ENCODE measurements around the gene MPC1L. TPM values are rescaled to one million over a fixed set of nuclear protein-coding genes. Genes with fewer than 3 reads are reported as not detected.

Gene MPC1L
- total RNA-seq, 4 donors from 2014 or later: not detected

DNA sequence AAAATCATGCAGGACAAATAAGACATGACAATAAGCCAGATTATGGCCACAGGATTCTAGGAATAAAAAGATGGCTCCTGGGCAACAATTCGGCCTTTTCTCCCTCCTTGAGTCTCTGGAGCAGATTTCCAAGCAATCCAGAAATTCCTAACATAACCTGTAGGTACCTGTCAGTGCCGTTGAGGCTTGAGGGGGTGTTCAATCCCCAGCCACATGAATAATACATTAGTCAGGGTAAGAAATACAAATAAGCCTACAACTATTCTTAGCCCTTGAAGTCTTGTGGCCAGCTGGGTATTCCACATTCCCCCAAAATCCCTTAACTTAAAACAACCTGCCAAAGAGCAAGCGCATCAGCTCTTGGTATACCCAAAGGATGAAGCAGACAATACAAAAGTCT is 14.5 kb downstream of the MPC1L start:
- no peak for ATAC-seq
- Histone ChIP-seq H3K4me3 (no peak overlapping the region), H3K36me3 (peaks cover 0 to 59% of the 10 kb centered on the region in 2 donors), H3K27me3 (no peaks in the 10 kb centered on the region), H3K9me3 (no peaks in the 10 kb centered on the region), H3K4me1 (peaks cover 0 to 8% (median 0%) of the 10 kb centered on the region in 3 donors), H3K27ac (no peak overlapping the region)
- WGBS, 2 donors (ENCODE audit: low coverage in 1 of 2): 71 to 100% methylated on average over 2 to 3 of the region's 3 CpGs
- TF ChIP-seq, protein P1, sequence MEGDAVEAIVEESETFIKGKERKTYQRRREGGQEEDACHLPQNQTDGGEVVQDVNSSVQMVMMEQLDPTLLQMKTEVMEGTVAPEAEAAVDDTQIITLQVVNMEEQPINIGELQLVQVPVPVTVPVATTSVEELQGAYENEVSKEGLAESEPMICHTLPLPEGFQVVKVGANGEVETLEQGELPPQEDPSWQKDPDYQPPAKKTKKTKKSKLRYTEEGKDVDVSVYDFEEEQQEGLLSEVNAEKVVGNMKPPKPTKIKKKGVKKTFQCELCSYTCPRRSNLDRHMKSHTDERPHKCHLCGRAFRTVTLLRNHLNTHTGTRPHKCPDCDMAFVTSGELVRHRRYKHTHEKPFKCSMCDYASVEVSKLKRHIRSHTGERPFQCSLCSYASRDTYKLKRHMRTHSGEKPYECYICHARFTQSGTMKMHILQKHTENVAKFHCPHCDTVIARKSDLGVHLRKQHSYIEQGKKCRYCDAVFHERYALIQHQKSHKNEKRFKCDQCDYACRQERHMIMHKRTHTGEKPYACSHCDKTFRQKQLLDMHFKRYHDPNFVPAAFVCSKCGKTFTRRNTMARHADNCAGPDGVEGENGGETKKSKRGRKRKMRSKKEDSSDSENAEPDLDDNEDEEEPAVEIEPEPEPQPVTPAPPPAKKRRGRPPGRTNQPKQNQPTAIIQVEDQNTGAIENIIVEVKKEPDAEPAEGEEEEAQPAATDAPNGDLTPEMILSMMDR (IDR thresholded peaks at IDR 0.05): no peak
- TF ChIP-seq POLR2A (IDR thresholded peaks at IDR 0.05) (no peak), POLR2AphosphoS5 (IDR thresholded peaks at IDR 0.05) (no peak), EP300 (IDR thresholded peaks at IDR 0.05) (no peak)

DNA sequence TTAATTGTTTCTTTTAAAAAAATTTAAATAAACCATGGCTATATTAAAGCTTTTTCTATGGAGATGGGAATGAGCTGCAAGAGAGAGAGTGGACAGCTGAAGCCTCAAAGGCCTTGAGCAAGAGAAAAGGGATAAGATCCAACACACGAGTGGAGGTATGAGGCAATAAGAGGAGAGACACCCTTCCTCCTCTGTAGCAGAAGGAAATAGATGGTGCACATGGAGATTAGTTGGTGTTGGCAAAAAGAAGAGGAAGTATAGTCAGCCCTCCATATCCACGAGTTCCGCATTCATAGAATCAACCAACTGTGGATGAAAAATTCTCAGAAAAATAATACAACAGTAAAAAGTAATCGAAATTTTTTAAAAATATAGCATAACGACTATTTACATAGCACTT is 20.9 kb downstream of the MPC1L start:
- H3K27ac ChIP-seq: peak overlapping the region in 3 of 4 donors; percentile 67 to 71 (median 69)
- H3K4me3 ChIP-seq: peak overlapping the region in 1 of 2 donors; percentile 40
- H3K36me3 ChIP-seq: no peaks in the 10 kb centered on the region
- ATAC-seq: peak; percentile 25
- H3K4me1 ChIP-seq: peaks cover 0 to 44% (median 0%) of the 10 kb centered on the region in 3 donors
- TF ChIP-seq POLR2A (IDR thresholded peaks at IDR 0.05) (no peak), EP300 (IDR thresholded peaks at IDR 0.05) (no peak), POLR2AphosphoS5 (IDR thresholded peaks at IDR 0.05) (no peak)
- TF ChIP-seq, protein P1 (IDR thresholded peaks at IDR 0.05): no peak
- H3K27me3 ChIP-seq: no peaks in the 10 kb centered on the region
- WGBS, 2 donors (ENCODE audit: low coverage in 1 of 2): 64 to 75% methylated on average over 5 of the region's 5 CpGs
- H3K9me3 ChIP-seq: no peaks in the 10 kb centered on the region

DNA sequence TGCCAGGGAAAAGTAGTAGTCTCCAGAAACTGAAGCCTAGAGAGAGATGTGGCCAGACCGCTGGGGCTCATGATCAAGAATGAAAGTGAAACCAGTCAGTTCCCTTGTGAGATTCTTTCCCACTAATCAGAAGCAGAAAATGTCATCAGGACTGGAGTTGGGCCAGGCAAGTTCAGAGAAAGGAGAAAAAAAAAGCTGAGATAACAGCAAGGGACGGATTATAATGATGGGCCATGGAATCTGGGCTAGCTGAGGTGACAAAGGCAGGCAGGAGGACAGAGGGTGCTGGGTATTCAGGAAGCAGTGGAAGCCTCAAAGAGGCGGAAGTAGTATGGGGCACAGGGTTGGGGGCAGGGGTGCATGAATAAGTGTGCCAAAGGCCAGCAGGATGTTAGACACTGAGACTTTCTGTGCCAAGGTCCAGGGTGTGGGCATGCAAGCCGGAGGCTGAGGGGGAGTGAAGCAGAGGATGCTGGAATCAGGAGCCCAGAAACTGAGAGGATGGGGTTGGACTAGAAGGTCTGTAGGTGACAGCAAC is 21.7 kb downstream of the MPC1L start:
- 0 to 27% methylated on average over 1 to 2 of the region's 4 CpGs for WGBS, 2 donors (ENCODE audit: low coverage in 1 of 2)
- peak overlapping the region; percentile 11 to 40 for H3K4me3 ChIP-seq

DNA sequence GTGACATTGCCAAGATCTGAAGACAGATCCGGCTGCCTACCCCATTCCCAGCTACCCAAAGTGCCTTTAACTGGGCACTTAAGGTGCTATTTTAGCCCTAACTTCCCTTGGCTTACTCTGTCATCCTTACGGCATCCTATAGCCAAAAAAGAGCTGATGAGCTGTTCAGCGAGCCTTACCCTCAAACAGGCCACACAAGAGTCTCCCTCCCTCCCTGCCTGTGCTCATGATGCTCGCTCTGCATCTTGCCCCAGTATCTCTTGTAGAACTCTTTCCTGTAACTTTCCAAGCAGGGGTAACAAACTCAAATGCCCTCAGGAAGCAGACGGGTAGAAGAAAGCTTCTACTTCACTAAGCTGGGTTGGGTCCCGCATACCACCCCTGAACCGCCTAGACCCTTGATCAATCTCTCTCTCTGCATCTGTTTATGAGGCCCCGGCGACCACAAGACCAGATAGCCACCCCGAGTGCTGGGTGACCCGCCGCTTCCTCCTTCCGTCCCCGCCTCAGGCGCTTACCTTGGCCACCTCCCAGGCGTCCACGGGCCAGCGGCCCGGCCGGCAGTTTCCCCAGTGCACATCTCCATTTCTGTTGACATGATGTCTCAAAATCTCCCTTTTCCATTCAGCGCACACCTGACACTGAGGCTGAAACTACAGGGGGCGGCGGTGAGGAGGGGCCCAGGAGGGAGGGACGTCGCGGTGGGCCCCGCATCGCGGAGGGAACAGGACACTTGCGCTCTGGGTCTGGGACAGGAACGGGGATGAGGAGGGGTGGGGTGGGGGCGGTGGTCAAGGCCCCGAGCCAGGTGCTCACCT is 23.5 kb downstream of the MPC1L start:
- Histone ChIP-seq H3K36me3 (no peaks in the 10 kb centered on the region), H3K27ac (peak overlapping the region; percentile 68 to 86 (median 83)), H3K4me3 (peak overlapping the region; percentile 85 to 98), H3K27me3 (no peaks in the 10 kb centered on the region), H3K9me3 (no peaks in the 10 kb centered on the region), H3K4me1 (peaks cover 0 to 38% (median 0%) of the 10 kb centered on the region in 3 donors)
- TF ChIP-seq EP300 (IDR thresholded peaks at IDR 0.05) (no peak), POLR2AphosphoS5 (IDR thresholded peaks at IDR 0.05) (no peak), POLR2A (IDR thresholded peaks at IDR 0.05) (no peak)
- TF ChIP-seq, protein P1 (IDR thresholded peaks at IDR 0.05): no peak
- WGBS, 2 donors (ENCODE audit: low coverage in 1 of 2): 0 to 32% methylated on average over 2 to 4 of the region's 33 CpGs
- ATAC-seq: peak; percentile 38

More for the DNA sequence above, 21.7 kb downstream of the MPC1L start:
- TF ChIP-seq EP300 (IDR thresholded peaks at IDR 0.05) (no peak), POLR2AphosphoS5 (IDR thresholded peaks at IDR 0.05) (no peak), POLR2A (IDR thresholded peaks at IDR 0.05) (no peak)
- TF ChIP-seq, protein P1 (IDR thresholded peaks at IDR 0.05): no peak
- H3K27ac ChIP-seq: peak overlapping the region; percentile 40 to 71 (median 68)
- no peaks in the 10 kb centered on the region for H3K36me3 ChIP-seq
- peak; percentile 26 for ATAC-seq
- H3K4me1 ChIP-seq: peaks cover 0 to 44% (median 0%) of the 10 kb centered on the region in 3 donors
- no peaks in the 10 kb centered on the region for H3K9me3 ChIP-seq
- H3K27me3 ChIP-seq: no peaks in the 10 kb centered on the region
